Cardiac septum (tissue), 1 donor: ENCODE measurements around the gene NTSR1. TPM values are rescaled to one million over a fixed set of nuclear protein-coding genes. Genes with fewer than 3 reads are reported as not detected.

Experiments
- DNase-seq: peaks from one replicate; pipeline ENCODE4 v3.0.0-alpha.2; 2020; ENCODE audit warnings: low spot score
- intact Hi-C: fragments of 100-400 bp; cut with DNase I; formaldehyde crosslinking; loops from one replicate; pipeline ENCODE4 v1.14.0; 2022
- total RNA-seq: library from RNA; stranded (reverse); fragmentation: NEBNext Ultra II Directional; extraction: Animal tissue kit (Norgen Biotek cat#: 25700); gene quantifications from one replicate; pipeline ENCODE4 v1.2.1, GENCODE V29; 2021
- donor health status: DM: no; HTN: no; CAD: no.

NTSR1 gene
- total RNA-seq, 1 donor from 2014 or later = 0.08 TPM

GRCh38 chr20:62691487-62691886 is 17.1 kb upstream of the NTSR1 start:
- intact Hi-C loops = no loop called here

GRCh38 chr20:62692176-62692575 is 16.5 kb upstream of the NTSR1 start:
- intact Hi-C loops = no loop called here

More at GRCh38 chr20:62691487-62691886, 17.1 kb upstream of the NTSR1 start:
- no peak for DNase-seq

DNA sequence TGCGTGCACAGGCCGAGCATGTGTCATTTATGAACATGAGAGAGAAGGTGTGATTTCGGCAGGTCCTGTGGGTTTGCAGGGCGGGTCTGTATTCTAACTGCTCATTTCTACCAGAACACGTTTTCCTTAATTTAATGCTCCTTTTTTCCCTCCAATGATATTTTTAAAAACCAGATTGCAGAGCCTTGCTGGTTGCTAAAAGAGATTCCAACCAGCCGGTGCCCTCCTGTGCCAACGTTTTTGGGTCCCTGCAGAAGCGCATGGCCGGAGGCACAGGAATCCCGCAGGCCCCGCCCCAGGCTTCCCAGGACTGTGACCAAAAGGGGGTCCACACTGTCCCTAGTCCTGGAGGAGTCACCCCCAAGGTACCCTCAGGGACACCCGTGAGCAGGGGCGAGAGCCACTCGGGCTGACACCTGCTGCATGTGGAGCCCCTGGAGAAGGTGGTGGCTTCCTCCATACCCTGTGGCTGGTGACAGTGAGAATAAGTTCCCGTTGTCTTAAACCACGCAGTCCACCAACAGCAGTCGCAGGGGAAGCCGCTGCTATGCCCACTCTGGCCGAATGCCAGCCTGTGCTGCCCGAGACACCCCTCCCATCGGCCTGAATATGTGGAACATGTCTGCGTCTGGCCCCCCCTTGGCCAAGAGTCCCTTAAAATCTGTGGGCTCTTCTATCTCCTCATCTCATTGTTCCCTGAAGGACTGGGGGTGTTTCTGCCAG is 15.7 kb upstream of the NTSR1 start:
- DNase-seq = no peak
- intact Hi-C loops = no loop called here

More at GRCh38 chr20:62692176-62692575, 16.5 kb upstream of the NTSR1 start:
- DNase-seq = no peak

DNA sequence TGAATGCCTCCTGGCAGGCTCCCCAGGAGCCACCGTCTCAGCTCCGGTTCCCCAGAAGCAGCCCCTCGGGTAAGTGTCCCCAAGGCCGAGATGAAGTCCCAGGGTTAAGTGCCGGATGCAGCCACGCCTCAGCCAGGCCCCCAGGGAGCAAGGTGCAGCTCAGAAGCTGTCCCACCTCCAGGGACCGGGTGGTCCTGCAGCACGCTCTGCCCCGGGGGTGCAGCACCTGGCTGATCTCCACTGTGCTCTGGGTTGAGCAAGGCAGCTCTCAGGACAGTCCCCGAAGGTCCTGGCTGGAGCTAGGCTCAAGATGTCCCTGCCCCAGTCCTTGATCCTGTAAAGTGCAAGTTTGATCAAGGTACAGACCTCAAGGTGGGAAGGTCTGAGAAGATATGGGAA is 15.1 kb upstream of the NTSR1 start:
- intact Hi-C loops = no loop called here

DNA sequence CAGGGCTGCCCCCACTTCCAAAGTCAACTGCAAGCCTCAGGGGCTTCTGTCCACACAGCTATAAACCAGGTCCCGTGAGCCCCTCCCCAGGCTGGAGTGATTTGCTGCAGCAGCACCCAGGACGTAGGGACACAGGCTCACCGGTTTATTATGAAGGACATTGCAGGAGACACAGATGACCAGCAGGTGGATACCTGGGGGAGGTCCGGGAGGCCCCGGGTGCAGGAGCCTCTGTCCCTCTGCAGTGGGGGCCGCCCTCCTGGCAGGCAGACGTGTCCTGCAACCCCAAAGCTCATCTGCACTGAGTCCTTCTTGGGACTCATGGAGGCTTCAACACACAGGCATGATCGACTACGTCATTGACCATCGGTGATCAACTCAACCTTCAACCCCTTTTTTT is 14.5 kb upstream of the NTSR1 start:
- intact Hi-C loops = no loop called here
- no peak for DNase-seq

More for the DNA sequence above, 15.1 kb upstream of the NTSR1 start:
- DNase-seq = no peak

GRCh38 chr20:62694868-62695267 is 13.8 kb upstream of the NTSR1 start:
- intact Hi-C loops = no loop called here
- DNase-seq = no peak

DNA sequence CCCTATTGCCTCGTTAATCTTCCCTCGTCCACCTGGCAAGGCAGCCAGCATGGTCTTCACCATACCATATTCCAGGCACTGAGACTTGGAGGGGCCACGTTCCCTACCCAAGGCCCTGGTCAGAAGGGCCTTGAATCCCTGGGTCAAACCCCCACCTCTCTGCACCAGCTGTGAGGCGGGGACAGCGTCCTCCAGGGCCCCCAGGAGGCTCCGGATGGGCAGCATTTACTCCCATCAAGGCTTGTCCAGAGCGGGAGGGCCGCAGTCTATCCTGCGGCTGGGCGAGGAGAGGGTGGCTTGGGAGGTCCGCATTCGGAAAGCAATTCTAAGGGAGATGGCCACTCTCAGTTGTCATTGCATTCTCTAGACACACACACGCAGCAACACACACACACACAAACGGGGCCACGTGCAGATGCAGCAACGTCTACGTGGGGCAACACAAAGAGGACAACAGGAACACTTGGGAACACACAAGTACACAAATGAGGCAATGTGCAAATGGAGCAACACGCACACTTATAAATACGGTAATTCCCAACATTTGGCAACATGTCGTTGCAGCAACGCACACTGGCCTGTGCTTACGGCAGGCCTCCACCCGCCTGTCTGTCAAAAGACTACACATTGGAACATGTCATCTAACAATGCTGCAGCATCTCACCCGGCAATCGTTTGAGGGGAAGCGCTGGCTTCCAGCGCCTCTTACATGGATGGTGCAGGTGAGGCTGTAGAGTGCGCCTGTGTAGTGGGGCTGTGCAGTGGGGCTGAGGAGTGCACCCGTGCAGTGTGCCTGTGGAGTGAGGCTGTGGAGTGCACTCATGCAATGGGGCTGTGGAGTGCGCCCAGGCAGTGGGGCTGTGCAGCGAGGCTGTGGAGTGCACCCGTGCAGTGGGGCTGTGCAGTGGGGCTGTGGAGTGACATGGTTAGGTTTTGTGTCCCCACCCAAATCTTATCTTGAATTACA is 12.9 kb upstream of the NTSR1 start:
- DNase-seq = no peak
- intact Hi-C loops = no loop called here

DNA sequence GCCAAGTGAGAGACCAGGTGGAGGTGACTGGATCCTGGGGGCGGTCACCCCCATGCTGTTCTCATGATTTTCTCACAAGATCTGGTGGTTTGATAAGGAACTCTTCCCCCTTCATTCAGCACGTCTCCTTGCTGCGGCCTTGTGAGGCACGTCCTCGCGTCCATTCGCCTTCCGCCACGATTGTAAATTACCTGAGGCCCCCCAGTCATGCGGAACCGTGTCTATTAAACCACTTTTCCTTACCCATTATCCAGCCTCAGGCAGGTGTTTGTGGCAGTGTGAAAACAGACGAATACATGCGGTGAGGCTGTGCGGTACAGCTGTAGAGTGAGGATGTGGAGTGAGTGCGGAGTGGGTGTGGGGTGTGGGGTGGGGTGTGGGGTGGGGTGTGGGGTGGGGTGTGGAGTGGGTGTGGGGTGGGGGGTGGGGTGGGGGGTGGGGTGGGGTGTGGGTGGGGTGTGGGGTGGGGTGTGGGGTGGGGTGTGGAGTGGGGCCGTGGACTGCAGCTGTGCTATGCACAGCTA is 12.1 kb upstream of the NTSR1 start:
- intact Hi-C loops = no loop called here
- DNase-seq = no peak

DNA sequence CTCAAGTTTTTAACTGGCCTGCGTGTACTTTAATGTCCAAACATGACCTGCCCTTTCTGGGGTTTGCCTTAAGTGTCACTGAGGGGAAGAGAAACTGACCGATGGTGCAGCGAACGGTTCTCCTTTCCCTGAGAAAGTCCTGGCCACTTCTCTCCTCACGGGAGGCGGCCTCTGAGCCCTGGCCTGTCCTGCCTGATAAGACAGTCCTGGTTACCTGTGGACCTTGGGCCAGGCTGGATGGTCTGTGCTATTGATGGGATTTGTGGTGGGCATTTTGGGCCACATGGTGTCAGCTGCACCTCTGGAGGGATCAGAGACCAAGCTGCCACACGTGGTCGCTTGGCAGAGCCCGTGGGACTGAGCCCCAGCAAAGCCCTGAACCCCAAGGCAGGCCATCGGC is 11.6 kb upstream of the NTSR1 start:
- intact Hi-C loops = no loop called here
- no peak for DNase-seq

- intact Hi-C loops = no loop called here
- DNase-seq = no peak
These were observed 11.1 kb upstream of the NTSR1 start for GRCh38 chr20:62697468-62697912.

DNA sequence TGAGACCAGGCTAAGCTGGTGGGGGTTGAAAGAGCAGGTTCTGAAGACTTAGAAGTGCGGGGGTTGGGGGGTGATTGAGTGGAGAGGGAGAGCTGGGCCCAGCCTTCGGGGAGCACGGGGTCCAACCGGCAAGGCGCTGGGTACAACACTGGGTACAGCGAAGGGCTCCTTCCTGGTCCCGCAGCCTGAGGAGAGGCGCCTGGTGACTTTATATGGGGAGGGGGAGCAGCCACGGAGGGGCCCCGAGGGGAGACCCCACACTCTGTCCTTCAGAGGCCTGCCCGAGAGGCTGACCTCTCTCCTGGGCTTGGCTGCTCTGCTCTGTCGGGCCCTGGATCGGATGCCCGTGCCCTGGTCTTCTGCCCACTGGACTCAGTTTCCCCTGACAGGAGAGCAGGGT is 10.4 kb upstream of the NTSR1 start:
- DNase-seq = no peak
- intact Hi-C loops = no loop called here

GRCh38 chr20:62699296-62699695 is 9.3 kb upstream of the NTSR1 start:
- no peak for DNase-seq
- intact Hi-C loops = no loop called here

- intact Hi-C loops = no loop called here
- DNase-seq = no peak
These were observed 8.9 kb upstream of the NTSR1 start for GRCh38 chr20:62699741-62700140.

- intact Hi-C loops = no loop called here
- DNase-seq = no peak
These were observed 8.2 kb upstream of the NTSR1 start for GRCh38 chr20:62700261-62700930.

DNA sequence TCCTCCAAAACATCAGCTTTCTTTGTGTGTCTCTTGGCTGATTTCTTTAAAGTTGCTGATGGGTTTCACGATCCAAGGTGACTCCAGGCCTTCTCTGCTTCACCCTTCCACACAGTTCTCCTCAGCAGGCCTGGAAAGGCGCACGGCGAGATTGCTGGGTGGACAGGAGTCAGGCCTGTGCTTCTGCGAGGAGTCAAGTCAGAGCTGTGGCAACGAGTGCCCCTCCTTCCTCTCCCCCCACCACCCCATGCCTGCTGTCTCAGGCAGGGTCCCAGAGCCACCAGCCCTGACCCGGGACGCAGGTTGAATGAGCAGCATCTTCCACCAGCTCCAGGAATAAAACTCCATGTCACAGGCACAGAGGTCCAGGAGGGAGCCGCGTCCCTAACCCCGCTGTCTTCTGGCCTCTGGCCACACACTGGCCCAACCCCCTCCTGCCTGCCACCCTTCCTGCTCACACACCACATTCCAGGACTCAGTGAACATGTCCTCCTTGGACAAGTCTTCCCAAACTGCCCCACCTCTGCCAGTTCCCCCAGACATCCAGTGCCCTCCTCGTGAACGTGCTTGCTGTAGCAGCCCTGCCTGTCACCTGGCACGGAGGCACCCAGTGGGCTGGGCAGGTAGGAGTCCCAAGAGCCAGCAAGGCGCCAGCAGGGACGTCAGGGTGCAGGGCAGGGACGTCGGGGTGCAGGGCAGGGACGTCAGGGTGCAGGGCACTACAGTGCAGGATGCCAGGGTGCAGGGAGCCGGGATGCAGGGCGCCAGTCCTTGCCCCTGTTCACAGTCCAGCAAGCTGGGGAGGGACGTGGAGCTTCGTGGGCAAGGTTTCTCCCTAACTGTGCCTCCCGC is 7.2 kb upstream of the NTSR1 start:
- no peak for DNase-seq
- intact Hi-C loops = no loop called here

DNA sequence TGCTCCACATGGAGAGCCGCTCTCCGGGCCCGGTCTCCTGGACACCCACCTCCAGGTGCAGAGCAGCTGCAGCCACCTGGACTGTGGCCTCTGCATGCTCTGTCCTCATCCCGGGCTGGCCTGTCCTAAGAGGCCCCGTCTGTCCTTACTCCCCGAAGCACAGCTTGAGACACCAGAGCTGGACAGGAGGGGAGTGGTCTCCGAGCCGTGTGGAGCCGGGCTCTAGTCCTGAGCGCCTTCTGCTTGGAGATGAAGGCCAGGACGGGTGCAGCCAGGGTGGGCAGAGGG is 6.7 kb upstream of the NTSR1 start:
- intact Hi-C loops = no loop called here
- no peak for DNase-seq

DNA sequence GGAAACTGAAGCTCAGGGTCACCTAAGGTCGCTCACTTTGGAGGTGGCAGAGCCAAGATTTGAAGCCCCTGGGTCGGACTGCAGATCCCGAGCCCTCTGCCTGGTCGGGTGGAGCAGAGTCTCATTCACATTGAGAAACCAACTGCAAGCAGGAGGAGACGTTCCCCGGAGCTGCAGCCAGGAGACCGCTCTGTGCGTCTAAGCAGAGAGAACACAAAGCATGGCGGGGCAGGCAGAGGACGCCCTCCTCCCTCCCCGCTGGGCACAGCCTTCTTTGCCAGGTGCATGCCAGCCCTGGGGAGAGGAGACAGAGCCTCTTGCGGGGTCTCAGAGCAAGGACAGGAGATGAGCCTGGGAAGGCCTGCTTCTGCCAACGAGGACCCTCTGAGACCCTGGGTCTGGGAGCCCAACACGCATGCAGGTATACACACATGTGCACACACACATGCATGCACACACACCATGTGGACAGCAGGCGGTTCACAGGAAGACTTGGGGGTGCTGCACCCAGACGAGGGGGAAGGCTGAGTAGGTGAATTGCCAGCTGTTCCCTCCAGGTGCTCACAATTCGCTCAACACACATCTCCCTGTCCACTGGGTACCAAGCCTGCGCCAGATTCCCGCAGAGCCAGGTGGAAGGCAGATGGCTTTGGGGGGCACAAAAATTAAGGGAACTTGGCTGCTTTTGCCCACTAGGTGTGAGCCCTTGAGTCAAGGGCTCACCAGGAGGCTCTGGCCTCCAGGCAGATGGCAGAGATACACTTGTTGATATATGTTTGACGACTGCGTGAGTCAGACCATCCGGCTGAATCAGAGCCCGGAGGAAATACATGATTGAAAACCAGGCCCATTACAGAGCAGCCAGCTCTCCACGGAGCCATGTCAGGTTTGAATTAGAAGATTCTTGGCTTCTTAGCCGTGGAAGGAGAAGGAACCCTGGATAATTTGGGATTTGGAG is 5.5 kb upstream of the NTSR1 start:
- intact Hi-C loops = no loop called here
- no peak for DNase-seq

DNA sequence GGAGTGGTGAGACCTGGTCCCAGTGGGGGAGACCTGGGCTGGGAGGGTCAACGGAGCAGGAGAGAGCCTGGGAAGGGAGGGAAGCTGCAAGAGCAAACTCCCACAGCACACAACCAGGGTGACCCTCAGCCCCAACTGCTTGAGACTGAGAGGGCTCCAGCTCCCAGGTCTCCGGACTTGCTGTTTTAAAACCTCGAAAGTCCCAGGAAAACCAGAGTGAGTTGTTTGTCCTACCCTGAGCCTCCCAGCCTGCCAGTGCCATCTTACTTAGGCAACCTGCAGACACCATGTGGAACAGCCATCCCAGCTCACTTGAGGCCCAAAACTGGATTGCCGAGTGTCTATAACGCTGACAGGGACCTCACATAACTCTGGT is 4.8 kb upstream of the NTSR1 start:
- intact Hi-C loops = no loop called here
- DNase-seq = no peak
